RWPE2 (cell line): ENCODE results near the gene ZNF554.

Experiments
- ATAC-seq: fragments of 200-7000 bp; cut with Tn5 transposase; 3 replicates; pipeline ENCODE4 v1.9.1; 2021; ENCODE audit warnings: low read depth
- DNase-seq: peaks from one replicate; pipeline ENCODE4 v3.0.0-alpha.2; 2020; ENCODE audit warnings: low spot score
- H3K27ac ChIP-seq: fragments of 450-650 bp; 2 replicates; pipeline ENCODE4 v1.5.1; 2017; ENCODE audit warnings: mild to moderate bottlenecking; ENCODE audit not compliant: poor library complexity, severe bottlenecking
- H3K27me3 ChIP-seq: fragments of 250-450 bp; sonication (Bioruptor Pico); 2 replicates; pipeline ENCODE4 v1.5.1; 2021; ENCODE audit warnings: mild to moderate bottlenecking, moderate library complexity; ENCODE audit not compliant: insufficient read depth, poor library complexity, severe bottlenecking
- H3K36me3 ChIP-seq: fragments of 250-450 bp; sonication (Bioruptor Pico); 2 replicates; pipeline ENCODE4 v1.5.1; 2020; ENCODE audit warnings: low read depth, mild to moderate bottlenecking, moderate library complexity
- H3K4me1 ChIP-seq: fragments of 250-450 bp; sonication (Bioruptor Pico); 2 replicates; pipeline ENCODE4 v1.5.1; 2021; ENCODE audit warnings: mild to moderate bottlenecking, moderate library complexity; ENCODE audit not compliant: insufficient read depth, poor library complexity, severe bottlenecking
- H3K4me3 ChIP-seq: fragments of 250-450 bp; sonication (Bioruptor Pico); 2 replicates; pipeline ENCODE4 v1.5.1; 2021; ENCODE audit warnings: mild to moderate bottlenecking, moderate library complexity; ENCODE audit not compliant: severe bottlenecking
- H3K9me3 ChIP-seq: fragments of 250-450 bp; sonication (Bioruptor Pico); 2 replicates; pipeline ENCODE4 v1.5.1; 2021; ENCODE audit warnings: mild to moderate bottlenecking, moderate library complexity; ENCODE audit not compliant: severe bottlenecking
- TF ChIP-seq, protein P1 (sequence below): fragments of 450-650 bp; IDR thresholded peaks from one replicate; pipeline ENCODE4 v1.5.1; 2017; ENCODE audit warnings: mild to moderate bottlenecking, moderate library complexity; ENCODE audit not compliant: poor library complexity, severe bottlenecking

Gene ZNF554

DNA sequence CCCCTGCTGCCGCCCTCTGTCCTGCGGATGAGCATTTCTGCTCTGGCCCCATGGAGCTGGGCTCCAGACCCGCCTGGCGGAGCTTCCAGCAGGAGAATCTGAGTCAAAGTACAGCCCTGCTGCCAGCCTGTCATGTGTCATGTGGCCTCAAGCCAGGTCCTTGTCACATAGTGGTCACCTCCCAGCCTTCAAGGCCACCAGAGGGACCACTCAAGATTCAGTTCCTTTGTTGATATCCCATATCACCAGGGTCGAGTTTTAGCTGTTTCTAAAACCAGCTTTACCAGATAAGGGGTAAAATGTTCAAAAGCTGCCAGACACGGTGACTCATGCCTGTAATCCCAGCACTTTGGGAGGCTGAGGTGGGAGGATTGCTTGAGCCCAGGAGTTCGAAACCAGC, 20.9 kb upstream of the ZNF554 start:
- no peak for ATAC-seq
- no peak overlapping the region for H3K27ac ChIP-seq

DNA sequence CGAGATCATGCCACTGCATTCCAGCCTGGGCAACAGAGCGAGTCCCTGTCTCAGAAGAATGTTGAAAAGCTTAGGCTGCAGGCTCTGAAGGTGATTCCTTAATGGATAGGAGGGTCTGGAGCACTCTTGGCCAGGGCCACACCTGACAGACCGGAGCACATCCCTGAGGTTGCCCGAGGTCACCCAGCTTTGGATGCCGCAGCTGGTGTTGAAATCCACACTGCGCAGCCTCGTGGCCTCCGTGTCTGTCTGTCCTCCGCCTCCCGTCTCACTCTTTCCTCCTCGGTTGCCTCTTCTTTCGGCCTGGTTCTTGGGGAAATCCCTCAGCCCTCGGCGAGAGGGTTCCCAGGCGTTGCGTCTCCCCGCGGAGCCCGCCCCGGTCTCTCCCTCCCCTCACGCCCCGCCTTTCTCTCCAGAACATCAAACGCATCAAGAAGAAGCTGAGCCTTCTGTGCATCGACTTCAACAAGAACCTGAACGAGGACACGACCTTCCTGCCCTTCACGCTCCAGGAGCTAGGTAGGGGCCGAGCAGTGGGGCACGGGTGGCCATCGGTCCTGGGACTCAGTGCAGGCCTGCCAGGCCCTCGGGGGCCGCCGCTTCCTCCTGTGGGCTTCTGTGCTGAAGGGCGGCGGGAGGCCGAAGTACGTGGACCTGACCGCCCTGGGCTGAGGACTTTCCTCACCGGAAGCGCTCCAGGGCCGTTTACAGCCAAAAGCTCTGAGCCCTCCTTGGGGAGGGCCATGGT, 20.2 kb upstream of the ZNF554 start:
- no peak overlapping the region for H3K27ac ChIP-seq
- no peaks in the 10 kb centered on the region for H3K4me1 ChIP-seq
- H3K4me3 ChIP-seq: no peak overlapping the region
- H3K36me3 ChIP-seq: peaks cover 50% of the 10 kb centered on the region
- ATAC-seq: no peak
- TF ChIP-seq, protein P1, sequence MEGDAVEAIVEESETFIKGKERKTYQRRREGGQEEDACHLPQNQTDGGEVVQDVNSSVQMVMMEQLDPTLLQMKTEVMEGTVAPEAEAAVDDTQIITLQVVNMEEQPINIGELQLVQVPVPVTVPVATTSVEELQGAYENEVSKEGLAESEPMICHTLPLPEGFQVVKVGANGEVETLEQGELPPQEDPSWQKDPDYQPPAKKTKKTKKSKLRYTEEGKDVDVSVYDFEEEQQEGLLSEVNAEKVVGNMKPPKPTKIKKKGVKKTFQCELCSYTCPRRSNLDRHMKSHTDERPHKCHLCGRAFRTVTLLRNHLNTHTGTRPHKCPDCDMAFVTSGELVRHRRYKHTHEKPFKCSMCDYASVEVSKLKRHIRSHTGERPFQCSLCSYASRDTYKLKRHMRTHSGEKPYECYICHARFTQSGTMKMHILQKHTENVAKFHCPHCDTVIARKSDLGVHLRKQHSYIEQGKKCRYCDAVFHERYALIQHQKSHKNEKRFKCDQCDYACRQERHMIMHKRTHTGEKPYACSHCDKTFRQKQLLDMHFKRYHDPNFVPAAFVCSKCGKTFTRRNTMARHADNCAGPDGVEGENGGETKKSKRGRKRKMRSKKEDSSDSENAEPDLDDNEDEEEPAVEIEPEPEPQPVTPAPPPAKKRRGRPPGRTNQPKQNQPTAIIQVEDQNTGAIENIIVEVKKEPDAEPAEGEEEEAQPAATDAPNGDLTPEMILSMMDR: no peak
- no peak for DNase-seq
- no peaks in the 10 kb centered on the region for H3K27me3 ChIP-seq
- no peaks in the 10 kb centered on the region for H3K9me3 ChIP-seq

More for the DNA sequence above, 20.9 kb upstream of the ZNF554 start:
- H3K4me1 ChIP-seq: no peaks in the 10 kb centered on the region
- H3K27me3 ChIP-seq: no peaks in the 10 kb centered on the region
- no peak for DNase-seq
- peaks cover 55% of the 10 kb centered on the region for H3K36me3 ChIP-seq
- TF ChIP-seq, protein P1: no peak
- H3K4me3 ChIP-seq: no peak overlapping the region
- no peaks in the 10 kb centered on the region for H3K9me3 ChIP-seq

GRCh38 chr19:2800506-2800905, 19.2 kb upstream of the ZNF554 start:
- no peak for ATAC-seq

DNA sequence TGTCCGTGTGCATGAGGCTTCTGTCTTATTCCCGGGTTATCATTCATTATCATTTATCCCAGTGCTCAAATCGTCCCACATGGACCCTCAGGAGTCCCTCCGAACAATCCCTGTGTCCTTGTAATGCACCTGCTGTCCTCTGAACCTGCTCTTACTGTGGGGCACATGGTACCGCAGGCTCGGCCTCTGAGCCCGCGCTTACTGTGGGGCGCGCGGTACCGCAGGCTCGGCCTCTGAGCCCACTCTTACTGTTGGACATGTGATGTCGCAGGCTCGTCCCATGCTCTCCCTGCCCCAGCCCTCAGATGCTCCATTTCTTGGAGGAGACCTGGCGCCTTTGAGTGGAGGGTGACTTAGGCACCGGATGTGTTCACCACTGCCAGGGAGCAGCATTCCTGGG, 16.8 kb upstream of the ZNF554 start:
- Histone ChIP-seq H3K9me3 (no peaks in the 10 kb centered on the region), H3K27me3 (no peaks in the 10 kb centered on the region), H3K4me1 (no peaks in the 10 kb centered on the region), H3K36me3 (peaks cover 37% of the 10 kb centered on the region), H3K27ac (no peak overlapping the region), H3K4me3 (no peak overlapping the region)
- DNase-seq (no peak), ATAC-seq (no peak)
- TF ChIP-seq, protein P1: no peak

More at GRCh38 chr19:2800506-2800905, 19.2 kb upstream of the ZNF554 start:
- H3K27me3 ChIP-seq: no peaks in the 10 kb centered on the region
- H3K4me1 ChIP-seq: no peaks in the 10 kb centered on the region
- H3K27ac ChIP-seq: no peak overlapping the region
- no peak overlapping the region for H3K4me3 ChIP-seq
- DNase-seq: no peak
- H3K9me3 ChIP-seq: no peaks in the 10 kb centered on the region
- TF ChIP-seq, protein P1: no peak
- peaks cover 46% of the 10 kb centered on the region for H3K36me3 ChIP-seq

GRCh38 chr19:2803486-2804155, 16.0 kb upstream of the ZNF554 start:
- Histone ChIP-seq H3K27me3 (no peaks in the 10 kb centered on the region), H3K27ac (no peak overlapping the region), H3K4me1 (no peaks in the 10 kb centered on the region), H3K36me3 (peaks cover 36% of the 10 kb centered on the region), H3K4me3 (no peak overlapping the region), H3K9me3 (no peaks in the 10 kb centered on the region)
- TF ChIP-seq, protein P1: no peak
- no peak for DNase-seq
- ATAC-seq: no peak
